Measurements from ENCODE around the gene E2F2. TPM values are rescaled to one million over a fixed set of nuclear protein-coding genes. Genes with fewer than 3 reads are reported as not detected.

Gene E2F2
- total and polyA plus RNA-seq, 2 of the 13 experiments (the other 11 are each of a cell fraction or from before 2014, with no cell fraction given), result 0.65 to 6.6 TPM

DNA sequence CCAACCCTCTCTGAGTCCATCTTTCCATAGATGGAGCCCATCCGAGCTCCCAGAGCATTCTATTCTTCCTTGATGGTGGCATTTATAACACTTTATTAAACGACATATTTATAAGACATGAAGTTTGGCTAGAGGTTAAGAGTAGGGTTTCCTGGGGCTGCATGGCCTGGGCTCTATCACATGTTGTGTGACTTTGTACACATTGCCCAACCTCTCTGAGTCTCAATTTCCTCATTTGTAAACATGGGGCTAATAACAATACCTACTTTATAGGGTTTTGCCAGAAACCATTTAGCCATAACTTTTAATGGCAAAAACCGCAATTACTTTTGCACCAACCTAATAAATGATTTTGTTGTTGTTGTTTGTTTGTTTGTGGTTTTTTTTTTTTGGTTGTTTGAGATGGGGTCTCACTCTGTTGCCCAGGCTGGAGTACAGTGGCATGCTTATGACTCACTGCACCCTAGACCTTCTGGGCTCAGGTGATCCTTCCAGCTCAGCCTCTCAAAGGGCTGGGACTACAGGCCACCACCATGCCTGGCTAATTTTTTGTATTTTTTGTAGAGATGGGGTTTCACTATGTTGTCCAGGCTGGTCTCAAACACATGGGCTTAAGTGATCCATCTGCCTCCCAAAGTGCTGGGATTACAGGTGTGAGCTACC lies 33.1 kb downstream of the E2F2 start (continued):
- no peak for TF ChIP-seq MAZ (IDR thresholded peaks at IDR 0.05; ENCODE audit: borderline replicate concordance, low read depth, low read length)
- TF ChIP-seq MAZ (CRISPR knock-in tag; IDR thresholded peaks at IDR 0.05; ENCODE audit: low read depth), result no peak
- no peak for TF ChIP-seq FOXA1 (IDR thresholded peaks at IDR 0.05)
- TF ChIP-seq FOXA1 (CRISPR knock-in tag; IDR thresholded peaks at IDR 0.05), result peak; percentile 53
- TF ChIP-seq DNMT1 (CRISPR knock-in tag; IDR thresholded peaks at IDR 0.05), result no peak

DNA sequence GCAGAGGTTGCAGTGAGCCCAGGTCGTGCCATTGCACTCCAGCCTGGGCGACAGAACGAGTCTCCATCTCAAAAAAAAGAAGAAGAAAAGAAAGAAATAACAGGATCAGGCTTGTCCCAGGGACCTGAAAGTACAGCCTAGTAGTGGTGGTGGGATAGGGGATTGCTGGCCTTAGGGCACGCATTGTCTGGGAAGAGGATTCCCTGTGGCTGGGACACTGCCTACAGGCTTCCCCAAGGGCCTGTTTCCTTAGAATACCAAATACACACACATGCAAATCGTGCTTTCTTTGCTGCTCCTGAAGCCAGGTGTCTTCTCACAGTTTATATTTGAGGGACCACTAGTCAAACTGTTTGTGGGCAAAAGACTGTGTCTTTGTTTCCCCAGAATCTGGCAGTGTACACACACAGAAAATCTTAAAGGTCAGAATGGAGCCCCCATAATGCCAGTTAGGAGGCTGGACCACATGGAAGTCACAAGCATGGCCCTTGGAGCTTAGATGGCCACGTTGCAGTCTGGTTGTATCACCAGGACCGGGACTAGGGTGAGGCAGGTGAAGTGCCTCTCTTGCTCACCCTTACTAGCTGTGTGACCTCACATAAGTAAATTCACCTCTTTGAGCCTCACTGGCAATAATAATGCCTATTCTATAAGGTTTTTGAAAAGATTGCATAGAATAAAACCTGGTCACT lies 34.4 kb downstream of the E2F2 start:
- BruUV-seq (replicated peaks), result no TSS peak
- no peak for TF ChIP-seq CBFB (CRISPR knock-in tag; IDR thresholded peaks at IDR 0.05)
- TF ChIP-seq KLF12 (CRISPR knock-in tag; IDR thresholded peaks at IDR 0.05; ENCODE audit: borderline replicate concordance), result no peak
- 0 out of 2 replicates have a peak, but pooled peaks have one; percentile 9 for TF ChIP-seq HMG20A (CRISPR knock-in tag; IDR thresholded peaks at IDR 0.05; ENCODE audit: borderline replicate concordance)
- TF ChIP-seq, protein P1, sequence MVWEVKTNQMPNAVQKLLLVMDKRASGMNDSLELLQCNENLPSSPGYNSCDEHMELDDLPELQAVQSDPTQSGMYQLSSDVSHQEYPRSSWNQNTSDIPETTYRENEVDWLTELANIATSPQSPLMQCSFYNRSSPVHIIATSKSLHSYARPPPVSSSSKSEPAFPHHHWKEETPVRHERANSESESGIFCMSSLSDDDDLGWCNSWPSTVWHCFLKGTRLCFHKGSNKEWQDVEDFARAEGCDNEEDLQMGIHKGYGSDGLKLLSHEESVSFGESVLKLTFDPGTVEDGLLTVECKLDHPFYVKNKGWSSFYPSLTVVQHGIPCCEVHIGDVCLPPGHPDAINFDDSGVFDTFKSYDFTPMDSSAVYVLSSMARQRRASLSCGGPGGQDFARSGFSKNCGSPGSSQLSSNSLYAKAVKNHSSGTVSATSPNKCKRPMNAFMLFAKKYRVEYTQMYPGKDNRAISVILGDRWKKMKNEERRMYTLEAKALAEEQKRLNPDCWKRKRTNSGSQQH (CRISPR knock-in tag; IDR thresholded peaks at IDR 0.05; ENCODE audit: low read depth), result no peak
- TF ChIP-seq GATAD1 (CRISPR knock-in tag; IDR thresholded peaks at IDR 0.05), result no peak
- peak; percentile 11 for TF ChIP-seq ZNF883 (CRISPR knock-in tag; IDR thresholded peaks at IDR 0.05; ENCODE audit: not compliant biosample characterization)
- TF ChIP-seq, protein P2, sequence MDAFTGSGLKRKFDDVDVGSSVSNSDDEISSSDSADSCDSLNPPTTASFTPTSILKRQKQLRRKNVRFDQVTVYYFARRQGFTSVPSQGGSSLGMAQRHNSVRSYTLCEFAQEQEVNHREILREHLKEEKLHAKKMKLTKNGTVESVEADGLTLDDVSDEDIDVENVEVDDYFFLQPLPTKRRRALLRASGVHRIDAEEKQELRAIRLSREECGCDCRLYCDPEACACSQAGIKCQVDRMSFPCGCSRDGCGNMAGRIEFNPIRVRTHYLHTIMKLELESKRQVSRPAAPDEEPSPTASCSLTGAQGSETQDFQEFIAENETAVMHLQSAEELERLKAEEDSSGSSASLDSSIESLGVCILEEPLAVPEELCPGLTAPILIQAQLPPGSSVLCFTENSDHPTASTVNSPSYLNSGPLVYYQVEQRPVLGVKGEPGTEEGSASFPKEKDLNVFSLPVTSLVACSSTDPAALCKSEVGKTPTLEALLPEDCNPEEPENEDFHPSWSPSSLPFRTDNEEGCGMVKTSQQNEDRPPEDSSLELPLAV (CRISPR knock-in tag; conservative IDR thresholded peaks at IDR 0.05; ENCODE audit: low read depth), result no peak
- no peak for TF ChIP-seq YEATS4 (CRISPR knock-in tag; IDR thresholded peaks at IDR 0.05; ENCODE audit: borderline replicate concordance)
- no peak for TF ChIP-seq ZFP41 (CRISPR knock-in tag; IDR thresholded peaks at IDR 0.05; ENCODE audit: borderline replicate concordance)
- peaks cover 35% of the 10 kb centered on the region for H3K4me1 ChIP-seq (ENCODE audit: insufficient read depth, low read length)
- peak overlapping the region; percentile 80 for H3K4me2 ChIP-seq (ENCODE audit: low read depth, low read length)
- ATAC-seq (peak; percentile 39), FAIRE-seq (no peak), DNase-seq (ENCODE audit: low spot score) (no peak)
- H3K79me2 ChIP-seq (ENCODE audit: insufficient read depth, low read length), result no peaks in the 10 kb centered on the region
- intact Hi-C loops (cut with micrococcal nuclease; ENCODE audit: unreplicated experiment) (loop anchor here (1.0 to 5.0 kb wide), 2 partner anchors 43 to 141 kb away; no protein-coding TSS in a partner anchor), in situ Hi-C loops (cut with HindIII; ENCODE audit: extremely low pct_ligation_motif_present, low pct_unique_long_range_greater_than_20kb) (loop anchor here (5.0 kb wide), 1 partner anchor 36 kb away; the partner anchor contains the start of gene E2F2)
- 34% methylated on average over 7 of the region's 7 CpGs for WGBS (ENCODE audit: low lambda C conversion rate)
- H4K20me1 ChIP-seq (ENCODE audit: insufficient read depth, low read length), result no peaks in the 10 kb centered on the region
- POLR2A ChIA-PET, result interaction anchor here (0.5 to 1.9 kb wide), 13 partner anchors 11 to 281 kb away, joined by 3 to 11 read pairs (median 4); partner anchors contain the start of gene ASAP3
- no peak overlapping the region for H3K27ac ChIP-seq (ENCODE audit: extremely low read length, insufficient read depth, low read length)
- H3K4me3 ChIP-seq (replicated peaks in 1 of 3; ENCODE audit: insufficient read depth in 1 of 3, low read depth in 2 of 3, low read length in 3 of 3), result no peak overlapping the region
- CTCF ChIA-PET (ENCODE audit: low intra/inter-chr PET ratio, low total read pairs), result interaction anchor here (2.7 kb wide), 1 partner anchor 43 kb away, joined by 33 read pairs; no protein-coding TSS in a partner anchor
- no peaks in the 10 kb centered on the region for H3K36me3 ChIP-seq (replicated peaks in 1 of 2; ENCODE audit: control insufficient read depth in 1 of 2, insufficient read depth in 2 of 2, low read length in 2 of 2)
- H3K27me3 ChIP-seq (ENCODE audit: control insufficient read depth in 1 of 2, insufficient read depth in 2 of 2, low read length in 2 of 2), result peaks cover 0 to 3% of the 10 kb centered on the region in 2 experiments; a peak in 1 of 5 replicates
- H3K9ac ChIP-seq (ENCODE audit: insufficient read depth, low read depth, low read length), result no peak overlapping the region
- no peak overlapping the region for H2AFZ ChIP-seq (ENCODE audit: low read length)
- no peaks in the 10 kb centered on the region for H3K9me3 ChIP-seq (ENCODE audit: low read length)

Data from HepG2 (cell line).